ENCODE measurements around the gene SPTLC3. TPM values are rescaled to one million over a fixed set of nuclear protein-coding genes. Genes with fewer than 3 reads are reported as not detected.

The SPTLC3 gene
- total RNA-seq, 1 experiment from 2014 or later, result 7.5 TPM

GRCh38 chr20:13041574-13042457, 33.0 kb downstream of the SPTLC3 start:
- no peaks in the 10 kb centered on the region for H3K9me3 Mint-ChIP-seq (ENCODE audit: low read depth, unreplicated experiment)
- CTCF ChIA-PET, result no interaction called here
- intact Hi-C loops (cut with micrococcal nuclease; ENCODE audit: unreplicated experiment), result no loop called here
- H3K27me3 Mint-ChIP-seq (ENCODE audit: unreplicated experiment), result no peaks in the 10 kb centered on the region
- BruUV-seq (replicated peaks), result no TSS peak
- H3K4me1 Mint-ChIP-seq (ENCODE audit: low read depth, unreplicated experiment), result peaks cover 11% of the 10 kb centered on the region
- H3K36me3 Mint-ChIP-seq (ENCODE audit: insufficient read depth, unreplicated experiment), result no peaks in the 10 kb centered on the region
- no peak for TF ChIP-seq CTCF (IDR thresholded peaks at IDR 0.05; ENCODE audit: unreplicated experiment)
- no peak overlapping the region for H3K27ac Mint-ChIP-seq (ENCODE audit: unreplicated experiment)
- DNase-seq, result no peak
- no peak overlapping the region for H3K4me3 Mint-ChIP-seq (ENCODE audit: low read depth, unreplicated experiment)

GRCh38 chr20:13042458-13042794, 33.7 kb downstream of the SPTLC3 start:
- H3K4me3 Mint-ChIP-seq (ENCODE audit: low read depth, unreplicated experiment), result no peak overlapping the region
- DNase-seq, result no peak
- no TSS peak for BruUV-seq (replicated peaks)
- H3K27me3 Mint-ChIP-seq (ENCODE audit: unreplicated experiment), result no peaks in the 10 kb centered on the region
- no peaks in the 10 kb centered on the region for H3K36me3 Mint-ChIP-seq (ENCODE audit: insufficient read depth, unreplicated experiment)
- intact Hi-C loops (cut with micrococcal nuclease; ENCODE audit: unreplicated experiment), result no loop called here
- no peak for TF ChIP-seq CTCF (IDR thresholded peaks at IDR 0.05; ENCODE audit: unreplicated experiment)
- H3K4me1 Mint-ChIP-seq (ENCODE audit: low read depth, unreplicated experiment), result peaks cover 11% of the 10 kb centered on the region
- H3K9me3 Mint-ChIP-seq (ENCODE audit: low read depth, unreplicated experiment), result no peaks in the 10 kb centered on the region
- no peak overlapping the region for H3K27ac Mint-ChIP-seq (ENCODE audit: unreplicated experiment)
- CTCF ChIA-PET, result no interaction called here

- H3K27ac Mint-ChIP-seq (ENCODE audit: unreplicated experiment), result no peak overlapping the region
- no peaks in the 10 kb centered on the region for H3K27me3 Mint-ChIP-seq (ENCODE audit: unreplicated experiment)
- no TSS peak for BruUV-seq (replicated peaks)
- no peaks in the 10 kb centered on the region for H3K9me3 Mint-ChIP-seq (ENCODE audit: low read depth, unreplicated experiment)
- H3K4me3 Mint-ChIP-seq (ENCODE audit: low read depth, unreplicated experiment), result no peak overlapping the region
- no peak for TF ChIP-seq CTCF (IDR thresholded peaks at IDR 0.05; ENCODE audit: unreplicated experiment)
- CTCF ChIA-PET, result no interaction called here
- peaks cover 11% of the 10 kb centered on the region for H3K4me1 Mint-ChIP-seq (ENCODE audit: low read depth, unreplicated experiment)
- no peaks in the 10 kb centered on the region for H3K36me3 Mint-ChIP-seq (ENCODE audit: insufficient read depth, unreplicated experiment)
- DNase-seq, result no peak
- intact Hi-C loops (cut with micrococcal nuclease; ENCODE audit: unreplicated experiment), result loop anchor here (5.0 kb wide), 1 partner anchor 39 kb away; the partner anchor contains the start of gene SPTLC3
Observed at GRCh38 chr20:13046409-13046808, 37.6 kb downstream of the SPTLC3 start.

GRCh38 chr20:13054011-13054410, 45.2 kb downstream of the SPTLC3 start:
- H3K4me1 Mint-ChIP-seq (ENCODE audit: low read depth, unreplicated experiment), result no peaks in the 10 kb centered on the region
- DNase-seq, result no peak
- intact Hi-C loops (cut with micrococcal nuclease; ENCODE audit: unreplicated experiment), result no loop called here
- no TSS peak for BruUV-seq (replicated peaks)
- H3K27ac Mint-ChIP-seq (ENCODE audit: unreplicated experiment), result no peak overlapping the region
- no peaks in the 10 kb centered on the region for H3K9me3 Mint-ChIP-seq (ENCODE audit: low read depth, unreplicated experiment)
- CTCF ChIA-PET, result no interaction called here
- no peak for TF ChIP-seq CTCF (IDR thresholded peaks at IDR 0.05; ENCODE audit: unreplicated experiment)
- no peaks in the 10 kb centered on the region for H3K27me3 Mint-ChIP-seq (ENCODE audit: unreplicated experiment)
- no peaks in the 10 kb centered on the region for H3K36me3 Mint-ChIP-seq (ENCODE audit: insufficient read depth, unreplicated experiment)
- H3K4me3 Mint-ChIP-seq (ENCODE audit: low read depth, unreplicated experiment), result no peak overlapping the region
